WERI-Rb-1 (cell line): ENCODE measurements around the gene FAM241B.

ENCODE experiments used
- DNase-seq: peaks from one replicate; pipeline ENCODE4 v3.0.0-alpha.2; 2020
- H3K27ac ChIP-seq: fragments of 250-450 bp; sonication (Bioruptor Pico); 2 replicates; pipeline ENCODE4 v1.5.1; 2020; ENCODE audit warnings: mild to moderate bottlenecking, moderate library complexity
- H3K27me3 ChIP-seq: fragments of 250-450 bp; sonication (Bioruptor Pico); 2 replicates; pipeline ENCODE4 v1.5.1; 2021; ENCODE audit warnings: mild to moderate bottlenecking, low read depth, moderate library complexity; ENCODE audit not compliant: insufficient read depth, severe bottlenecking
- H3K36me3 ChIP-seq: fragments of 250-450 bp; sonication (Bioruptor Pico); 2 replicates; pipeline ENCODE4 v1.5.1; 2020; ENCODE audit warnings: mild to moderate bottlenecking, moderate library complexity
- H3K4me3 ChIP-seq: 2 replicates; pipeline ENCODE4 v1.5.1; 2011; ENCODE audit warnings: low read depth, mild to moderate bottlenecking, control low read depth, low read length
- H3K9me3 ChIP-seq: fragments of 250-450 bp; sonication (Bioruptor Pico); 2 replicates; pipeline ENCODE4 v1.5.1; 2021; ENCODE audit warnings: mild to moderate bottlenecking, moderate library complexity; ENCODE audit not compliant: severe bottlenecking
- TF ChIP-seq, protein P1 (sequence below): IDR thresholded peaks from 2 replicates; pipeline ENCODE4 v1.5.1; 2011; ENCODE audit warnings: low read depth, mild to moderate bottlenecking, control low read depth, inconsistent platforms, low read length

Gene FAM241B

DNA sequence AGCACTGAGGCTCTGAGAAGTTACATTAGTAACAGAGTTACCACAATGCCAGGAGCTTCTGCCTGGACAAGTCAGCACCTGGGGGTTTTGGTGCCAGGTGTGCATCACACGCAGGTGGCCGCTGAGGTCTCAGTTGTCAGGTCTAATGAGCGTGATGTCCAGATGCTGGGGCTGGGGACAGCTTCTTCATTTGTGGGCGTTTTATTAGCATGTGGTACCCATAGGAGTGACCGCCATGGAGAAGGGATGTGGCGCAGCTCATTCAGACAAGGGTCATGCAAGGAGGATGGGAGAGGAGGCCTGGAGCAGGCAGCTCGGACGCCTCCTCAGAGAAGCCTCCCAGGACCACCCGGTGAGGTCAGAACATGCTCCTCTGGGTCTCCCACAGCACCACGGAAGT is 27.8 kb downstream of the FAM241B start:
- Histone ChIP-seq H3K27me3 (no peaks in the 10 kb centered on the region), H3K4me3 (no peak overlapping the region), H3K9me3 (no peaks in the 10 kb centered on the region), H3K36me3 (no peaks in the 10 kb centered on the region), H3K27ac (no peak overlapping the region)
- TF ChIP-seq, protein P1, sequence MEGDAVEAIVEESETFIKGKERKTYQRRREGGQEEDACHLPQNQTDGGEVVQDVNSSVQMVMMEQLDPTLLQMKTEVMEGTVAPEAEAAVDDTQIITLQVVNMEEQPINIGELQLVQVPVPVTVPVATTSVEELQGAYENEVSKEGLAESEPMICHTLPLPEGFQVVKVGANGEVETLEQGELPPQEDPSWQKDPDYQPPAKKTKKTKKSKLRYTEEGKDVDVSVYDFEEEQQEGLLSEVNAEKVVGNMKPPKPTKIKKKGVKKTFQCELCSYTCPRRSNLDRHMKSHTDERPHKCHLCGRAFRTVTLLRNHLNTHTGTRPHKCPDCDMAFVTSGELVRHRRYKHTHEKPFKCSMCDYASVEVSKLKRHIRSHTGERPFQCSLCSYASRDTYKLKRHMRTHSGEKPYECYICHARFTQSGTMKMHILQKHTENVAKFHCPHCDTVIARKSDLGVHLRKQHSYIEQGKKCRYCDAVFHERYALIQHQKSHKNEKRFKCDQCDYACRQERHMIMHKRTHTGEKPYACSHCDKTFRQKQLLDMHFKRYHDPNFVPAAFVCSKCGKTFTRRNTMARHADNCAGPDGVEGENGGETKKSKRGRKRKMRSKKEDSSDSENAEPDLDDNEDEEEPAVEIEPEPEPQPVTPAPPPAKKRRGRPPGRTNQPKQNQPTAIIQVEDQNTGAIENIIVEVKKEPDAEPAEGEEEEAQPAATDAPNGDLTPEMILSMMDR: no peak
- DNase-seq: no peak

DNA sequence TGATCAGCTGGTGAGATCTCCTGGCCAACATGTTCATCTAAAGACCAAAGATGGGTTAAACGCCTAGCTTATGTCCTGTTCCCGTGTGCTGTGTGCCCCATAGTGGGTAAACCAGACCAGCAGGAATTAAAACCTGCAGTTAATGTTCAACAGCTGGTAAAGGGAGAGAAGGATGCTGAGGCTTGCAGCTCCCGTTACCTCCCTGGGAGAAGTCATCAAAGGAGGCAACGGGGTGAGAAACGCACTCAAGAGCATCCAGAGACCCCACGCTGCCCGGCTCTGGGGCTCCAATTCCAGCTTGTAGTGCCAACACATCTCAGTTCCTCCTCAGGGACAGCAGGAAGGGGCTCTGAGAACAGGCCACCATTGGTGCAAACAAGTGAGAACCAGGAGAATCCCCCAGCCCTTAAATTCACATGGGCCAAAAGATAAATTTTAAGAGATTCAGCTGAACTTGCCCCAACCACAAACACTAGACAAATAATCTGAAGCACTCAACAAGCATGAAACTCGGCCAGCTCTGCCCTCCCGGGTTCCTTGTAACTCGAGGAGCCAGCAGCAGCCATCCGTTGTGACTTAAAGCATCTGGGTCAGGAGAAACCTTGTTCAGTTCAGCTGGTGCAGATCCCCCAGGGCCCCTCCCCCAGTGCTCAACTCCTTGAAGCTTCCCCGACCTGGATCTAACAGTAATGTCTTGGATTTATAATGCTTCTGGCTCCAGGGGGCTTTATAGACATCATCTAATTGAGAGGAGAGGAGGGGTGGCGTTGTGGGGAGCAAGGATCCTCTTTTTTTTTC is 29.4 kb downstream of the FAM241B start:
- Histone ChIP-seq H3K4me3 (no peak overlapping the region), H3K9me3 (no peaks in the 10 kb centered on the region), H3K27ac (no peak overlapping the region), H3K36me3 (no peaks in the 10 kb centered on the region), H3K27me3 (no peaks in the 10 kb centered on the region)
- DNase-seq: no peak
- TF ChIP-seq, protein P1: no peak

DNA sequence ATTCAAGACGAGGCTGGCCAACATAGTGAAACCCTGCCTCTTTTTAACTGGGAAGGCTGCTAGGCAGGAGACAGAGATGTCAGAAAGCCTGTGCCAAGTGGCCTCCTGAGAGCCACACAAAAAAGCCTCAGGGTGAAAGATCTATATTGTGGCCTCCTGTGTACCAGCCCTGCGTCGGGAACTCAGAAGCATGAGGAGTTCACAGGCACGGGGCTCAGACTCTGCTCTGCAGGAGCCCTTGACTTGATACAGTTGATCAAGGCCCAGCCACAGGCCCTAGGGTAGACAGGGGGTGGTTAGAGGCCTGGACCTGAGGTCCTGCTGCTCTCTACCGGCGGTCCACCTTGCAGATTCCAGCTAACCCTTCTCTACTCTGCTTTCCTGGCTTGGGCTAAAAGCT is 30.2 kb downstream of the FAM241B start:
- Histone ChIP-seq H3K9me3 (no peaks in the 10 kb centered on the region), H3K27ac (no peak overlapping the region), H3K4me3 (no peak overlapping the region), H3K36me3 (no peaks in the 10 kb centered on the region), H3K27me3 (no peaks in the 10 kb centered on the region)
- TF ChIP-seq, protein P1: no peak
- DNase-seq: no peak

DNA sequence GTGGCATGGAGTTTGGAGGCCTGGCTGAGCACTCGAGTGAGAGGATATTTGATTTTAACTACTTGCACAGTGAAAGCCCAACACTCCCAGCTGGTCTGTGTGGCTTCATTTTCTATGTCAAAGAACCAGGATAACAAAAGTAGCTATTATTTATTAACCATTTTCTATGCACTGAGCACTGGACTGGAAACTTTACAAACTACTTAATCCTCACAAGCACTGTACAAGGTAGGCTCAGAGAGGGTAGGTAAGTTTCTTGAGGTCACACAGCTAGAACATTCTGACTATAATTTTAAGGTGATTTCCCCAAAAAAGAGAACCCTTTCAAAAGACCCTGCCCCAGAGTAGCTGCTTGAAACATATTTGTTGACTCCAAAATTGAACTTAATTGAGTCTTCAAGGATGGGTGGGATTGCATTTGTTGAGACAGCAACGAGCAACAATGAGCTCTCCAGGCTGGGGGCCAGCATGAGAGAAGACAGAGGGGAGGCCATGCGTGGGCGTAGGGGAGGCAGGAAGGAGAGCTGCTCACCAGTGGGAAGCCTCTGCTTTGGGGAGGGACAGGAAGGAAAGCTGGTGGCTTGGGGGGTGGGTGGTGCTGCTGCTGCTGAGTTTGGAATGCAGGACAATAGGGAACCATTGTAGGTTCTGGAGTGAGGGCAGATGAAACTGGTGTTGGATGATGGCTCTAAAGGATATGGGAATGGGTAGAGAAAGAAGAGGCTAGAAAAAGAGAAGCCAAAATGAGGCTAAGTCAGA is 31.5 kb downstream of the FAM241B start:
- Histone ChIP-seq H3K9me3 (no peaks in the 10 kb centered on the region), H3K4me3 (no peak overlapping the region), H3K27me3 (no peaks in the 10 kb centered on the region), H3K36me3 (no peaks in the 10 kb centered on the region), H3K27ac (no peak overlapping the region)
- no peak for DNase-seq
- TF ChIP-seq, protein P1: no peak

DNA sequence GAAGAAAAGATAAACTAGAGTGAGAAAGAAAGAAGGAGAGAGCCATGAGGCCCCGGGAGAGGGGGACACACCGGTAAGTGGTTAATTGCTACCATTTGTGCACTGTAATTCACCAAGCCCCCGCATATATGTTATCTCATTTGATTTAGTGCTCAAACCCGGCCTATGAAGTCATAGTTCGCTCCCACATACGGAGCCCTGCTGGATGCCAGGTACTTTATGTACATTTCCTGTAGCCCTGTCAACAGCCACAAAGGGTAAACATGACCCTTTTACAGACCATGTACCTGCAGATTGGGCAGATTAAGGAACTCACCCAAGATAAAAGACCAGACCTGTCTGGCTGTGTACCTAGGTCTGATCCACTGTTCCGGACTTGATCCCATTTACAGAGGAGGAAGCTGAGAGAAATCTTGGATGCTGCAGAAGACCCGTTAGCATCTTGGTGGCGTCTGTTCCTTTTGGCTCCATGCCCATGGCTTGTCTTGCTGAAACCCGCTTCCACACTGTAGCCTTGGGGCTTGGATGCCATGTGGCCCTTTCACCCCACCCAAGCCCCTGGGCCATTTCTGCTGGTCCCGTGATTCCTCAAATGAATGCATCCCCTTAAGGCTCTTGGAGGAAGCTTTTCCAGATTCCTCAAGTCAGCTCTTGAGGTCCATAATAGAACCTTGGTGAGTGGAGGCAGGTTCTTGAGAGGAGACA is 32.3 kb downstream of the FAM241B start:
- Histone ChIP-seq H3K27ac (no peak overlapping the region), H3K27me3 (no peaks in the 10 kb centered on the region), H3K9me3 (no peaks in the 10 kb centered on the region), H3K36me3 (no peaks in the 10 kb centered on the region), H3K4me3 (no peak overlapping the region)
- DNase-seq: no peak
- TF ChIP-seq, protein P1: no peak
